ENCODE data around the gene CAV3.
"Not testable (repeated sequence)": the region's sequence is repeated elsewhere in the genome, so short reads cannot be mapped to it uniquely, and the experiment has no call there.

CAV3 gene

GRCh38 chr3:8733332-8734094, at the start of gene CAV3:
Gene CAV3, plus strand, starts transcription at chr3:8733802. Its CDS starts 75 bp downstream, at chr3:8733877.
- no peak for ATAC-seq

GRCh38 chr3:8684992-8685391, 48.6 kb upstream of the CAV3 start:
- ATAC-seq, result not testable (repeated sequence)

- ATAC-seq, result not testable (repeated sequence)
Measured at GRCh38 chr3:8691295-8691694, 42.3 kb upstream of the CAV3 start.

- no peak for ATAC-seq
Measured at GRCh38 chr3:8702560-8702959, 31.0 kb upstream of the CAV3 start.

GRCh38 chr3:8705575-8705974, 28.0 kb upstream of the CAV3 start:
- ATAC-seq, result no peak

- ATAC-seq, result no peak
Measured at GRCh38 chr3:8709287-8709686, 24.3 kb upstream of the CAV3 start.

GRCh38 chr3:8709801-8710507, 23.6 kb upstream of the CAV3 start:
- no peak for ATAC-seq

GRCh38 chr3:8712045-8712907, 21.3 kb upstream of the CAV3 start:
- no peak for ATAC-seq

- no peak for ATAC-seq
Measured at GRCh38 chr3:8712908-8713255, 20.7 kb upstream of the CAV3 start.

- ATAC-seq, result no peak
Measured at GRCh38 chr3:8713901-8714759, 19.5 kb upstream of the CAV3 start.

- not testable (repeated sequence) for ATAC-seq
Measured at GRCh38 chr3:8715757-8716156, 17.8 kb upstream of the CAV3 start.

GRCh38 chr3:8722808-8723207, 10.8 kb upstream of the CAV3 start:
- no peak for ATAC-seq

- ATAC-seq, result no peak
Measured at GRCh38 chr3:8723612-8724011, 10.0 kb upstream of the CAV3 start.

- ATAC-seq, result no peak
Measured at GRCh38 chr3:8724108-8724752, 9.4 kb upstream of the CAV3 start.

- no peak for ATAC-seq
Measured at GRCh38 chr3:8727605-8728512, 5.7 kb upstream of the CAV3 start.

GRCh38 chr3:8729479-8729878, 4.1 kb upstream of the CAV3 start:
- no peak for ATAC-seq

GRCh38 chr3:8730656-8731055, 2.9 kb upstream of the CAV3 start:
- ATAC-seq, result no peak

- ATAC-seq, result no peak
Measured at GRCh38 chr3:8732413-8732812, 1.2 kb upstream of the CAV3 start.

- ATAC-seq, result no peak
Measured at GRCh38 chr3:8734137-8734878, 706 bp downstream of the CAV3 start.

- ATAC-seq, result no peak
Measured at GRCh38 chr3:8734908-8735307, 1.3 kb downstream of the CAV3 start.

All from activated CD4-positive, CD25-positive, alpha-beta regulatory T cell treated with anti-CD3 and anti-CD28 coated beads, Interleukin-2, amount 50 U/mL, for 24 hours (primary cell).